ENCODE results near the gene ITIH6.
"Not testable (repeated sequence)": the region's sequence is repeated elsewhere in the genome, so short reads cannot be mapped to it uniquely, and the experiment has no call there.

ITIH6 gene

GRCh38 chrX:54798137-54798536, at the start of gene ITIH6:
ITIH6 (minus strand) TSS chrX:54798255; CDS start chrX:54798210, 45 bp downstream.
- DNase-seq (ENCODE audit: low spot score) = no peak

GRCh38 chrX:54847700-54848099, 49.6 kb upstream of the ITIH6 start:
- DNase-seq (ENCODE audit: low spot score) = not testable (repeated sequence)

- no peak for DNase-seq (ENCODE audit: low spot score)
These were observed 45.0 kb upstream of the ITIH6 start for GRCh38 chrX:54843050-54843449.

- DNase-seq (ENCODE audit: low spot score) = no peak
These were observed 44.6 kb upstream of the ITIH6 start for GRCh38 chrX:54842607-54843006.

GRCh38 chrX:54841184-54841874, 43.3 kb upstream of the ITIH6 start:
- DNase-seq (ENCODE audit: low spot score) = not testable (repeated sequence)

GRCh38 chrX:54838583-54838982, 40.5 kb upstream of the ITIH6 start:
- no peak for DNase-seq (ENCODE audit: low spot score)

- no peak for DNase-seq (ENCODE audit: low spot score)
These were observed 28.5 kb upstream of the ITIH6 start for GRCh38 chrX:54826598-54826997.

GRCh38 chrX:54825716-54826438, 27.8 kb upstream of the ITIH6 start:
- no peak for DNase-seq (ENCODE audit: low spot score)

GRCh38 chrX:54824722-54825121, 26.7 kb upstream of the ITIH6 start:
- DNase-seq (ENCODE audit: low spot score) = no peak

GRCh38 chrX:54824195-54824594, 26.1 kb upstream of the ITIH6 start:
- no peak for DNase-seq (ENCODE audit: low spot score)

- no peak for DNase-seq (ENCODE audit: low spot score)
These were observed 23.3 kb upstream of the ITIH6 start for GRCh38 chrX:54821310-54821709.

GRCh38 chrX:54820737-54821136, 22.7 kb upstream of the ITIH6 start:
- no peak for DNase-seq (ENCODE audit: low spot score)

- DNase-seq (ENCODE audit: low spot score) = no peak
These were observed 21.1 kb upstream of the ITIH6 start for GRCh38 chrX:54819201-54819600.

- DNase-seq (ENCODE audit: low spot score) = no peak
These were observed 20.2 kb upstream of the ITIH6 start for GRCh38 chrX:54818221-54818620.

GRCh38 chrX:54817220-54817820, 19.3 kb upstream of the ITIH6 start:
- no peak for DNase-seq (ENCODE audit: low spot score)

- DNase-seq (ENCODE audit: low spot score) = no peak
These were observed 14.3 kb upstream of the ITIH6 start for GRCh38 chrX:54812306-54812705.

GRCh38 chrX:54811301-54811885, 13.3 kb upstream of the ITIH6 start:
- no peak for DNase-seq (ENCODE audit: low spot score)

- DNase-seq (ENCODE audit: low spot score) = no peak
These were observed 12.5 kb upstream of the ITIH6 start for GRCh38 chrX:54810532-54810931.

- DNase-seq (ENCODE audit: low spot score) = peak; percentile 87
These were observed 10.8 kb upstream of the ITIH6 start for GRCh38 chrX:54808605-54809483.

- peak; percentile 64 for DNase-seq (ENCODE audit: low spot score)
These were observed 10.1 kb upstream of the ITIH6 start for GRCh38 chrX:54808109-54808604.

- peak; percentile 23 for DNase-seq (ENCODE audit: low spot score)
These were observed 9.6 kb upstream of the ITIH6 start, which contains the start of gene MAGED2 for GRCh38 chrX:54807524-54808108. MAGED2 (plus strand) TSS chrX:54807745; CDS start chrX:54809332, 1,587 bp downstream.
